ENCODE results near the gene IFNW1.

GRCh38 chr9:21121079-21121478 lies 20.6 kb downstream of the IFNW1 start:
- TF ChIP-seq POLR2A (IDR thresholded peaks at IDR 0.05) = no peak
- TF ChIP-seq CTCF (IDR thresholded peaks at IDR 0.05) = no peak

Measured in lower leg skin (tissue), 3 donors.